NCI-H748 treated with DMSO at 0.1 percent for 48 hours (cell line): ENCODE measurements around the gene MCRIP1.

Experiments
- DNase-seq: peaks from one replicate; lab custom pipeline; 2025; lab: John Stamatoyannopoulos, UW

MCRIP1 gene

DNA sequence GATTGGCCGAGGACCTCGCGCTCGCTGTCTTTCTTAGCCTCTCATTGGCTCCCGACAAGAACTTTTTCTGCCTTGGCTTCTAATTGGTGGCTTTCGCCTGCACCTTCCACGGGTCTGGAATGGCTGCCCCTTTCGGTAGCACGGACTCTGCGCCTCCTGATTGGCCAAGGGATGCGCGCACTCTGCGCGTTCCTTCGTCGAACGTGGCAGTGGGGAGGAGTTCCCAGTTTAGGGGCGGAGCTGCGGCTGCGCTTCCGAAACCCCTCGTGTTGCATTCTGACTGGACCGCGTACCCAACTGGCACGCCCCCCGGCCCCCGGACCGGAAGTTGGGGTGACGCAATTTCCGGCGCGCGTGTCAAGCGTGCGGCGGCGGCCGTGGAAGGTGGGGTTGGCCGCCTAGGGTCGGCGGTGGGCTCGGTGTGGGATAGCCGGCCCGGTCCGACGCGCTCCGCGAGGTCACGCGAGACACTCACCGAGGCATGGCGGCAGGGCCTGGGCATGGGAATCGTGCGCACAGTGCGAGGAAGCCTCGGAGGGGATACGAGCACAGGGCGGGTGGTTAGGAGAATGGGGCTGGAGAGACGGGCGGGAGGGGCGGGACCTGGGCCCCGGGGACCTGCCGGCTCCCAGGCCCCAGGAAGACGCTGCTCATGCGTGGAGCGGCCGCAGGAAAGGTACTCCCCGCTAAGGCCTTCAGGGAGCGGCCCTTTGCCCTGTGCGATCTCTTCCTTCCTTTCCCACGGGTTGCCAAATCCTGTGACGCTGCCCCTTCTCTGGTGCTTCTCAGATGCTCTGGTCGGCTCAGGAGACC, 27.9 kb upstream of the MCRIP1 start:
- peak; percentile 99 for DNase-seq

DNA sequence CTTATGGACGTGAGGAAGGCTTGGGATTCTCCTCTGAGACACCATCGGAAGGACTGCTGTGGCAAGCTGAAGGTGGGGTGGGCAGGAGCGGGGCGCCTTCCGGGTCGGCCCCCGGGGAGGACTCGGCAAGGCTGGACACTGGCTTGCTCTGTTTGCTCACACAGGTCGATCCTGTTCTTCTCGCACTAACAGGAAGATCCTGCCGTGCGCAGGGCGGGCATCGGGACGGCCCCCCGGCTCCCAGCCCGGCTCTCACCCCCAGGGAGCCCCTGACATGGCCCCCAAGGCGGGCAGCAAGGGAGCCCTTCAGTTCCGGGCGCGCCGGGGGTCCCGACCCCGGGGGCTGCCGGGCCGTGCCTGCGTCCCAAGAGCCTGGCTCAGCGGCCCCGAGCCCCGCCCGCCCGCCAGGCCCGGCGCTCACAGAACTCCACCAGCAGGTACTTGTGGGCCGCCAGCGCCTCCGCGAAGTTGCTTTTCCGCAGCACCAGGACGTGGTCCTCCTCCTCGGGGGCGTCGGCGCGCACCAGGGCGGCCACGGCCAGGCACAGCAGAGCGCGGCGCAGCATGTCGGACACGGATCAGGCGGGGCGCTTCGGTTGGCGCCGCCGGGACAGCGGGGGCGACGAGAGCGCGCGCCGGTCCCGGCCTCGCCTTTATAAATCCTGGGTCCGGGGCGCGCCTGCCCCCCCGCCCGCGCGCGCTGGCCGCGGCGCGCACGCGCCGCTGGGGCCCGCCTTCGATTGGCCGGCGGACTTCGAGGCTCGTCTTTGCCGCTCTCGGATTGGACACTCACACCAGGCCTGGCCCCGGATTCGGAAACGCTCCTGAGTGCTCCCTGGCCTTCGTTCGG, 27.0 kb upstream of the MCRIP1 start, which contains the start of gene P4HB:
P4HB (minus strand) TSS at position 630 of the 850 bp plus-strand sequence; CDS start at position 566, 64 bp downstream.
- no peak for DNase-seq

DNA sequence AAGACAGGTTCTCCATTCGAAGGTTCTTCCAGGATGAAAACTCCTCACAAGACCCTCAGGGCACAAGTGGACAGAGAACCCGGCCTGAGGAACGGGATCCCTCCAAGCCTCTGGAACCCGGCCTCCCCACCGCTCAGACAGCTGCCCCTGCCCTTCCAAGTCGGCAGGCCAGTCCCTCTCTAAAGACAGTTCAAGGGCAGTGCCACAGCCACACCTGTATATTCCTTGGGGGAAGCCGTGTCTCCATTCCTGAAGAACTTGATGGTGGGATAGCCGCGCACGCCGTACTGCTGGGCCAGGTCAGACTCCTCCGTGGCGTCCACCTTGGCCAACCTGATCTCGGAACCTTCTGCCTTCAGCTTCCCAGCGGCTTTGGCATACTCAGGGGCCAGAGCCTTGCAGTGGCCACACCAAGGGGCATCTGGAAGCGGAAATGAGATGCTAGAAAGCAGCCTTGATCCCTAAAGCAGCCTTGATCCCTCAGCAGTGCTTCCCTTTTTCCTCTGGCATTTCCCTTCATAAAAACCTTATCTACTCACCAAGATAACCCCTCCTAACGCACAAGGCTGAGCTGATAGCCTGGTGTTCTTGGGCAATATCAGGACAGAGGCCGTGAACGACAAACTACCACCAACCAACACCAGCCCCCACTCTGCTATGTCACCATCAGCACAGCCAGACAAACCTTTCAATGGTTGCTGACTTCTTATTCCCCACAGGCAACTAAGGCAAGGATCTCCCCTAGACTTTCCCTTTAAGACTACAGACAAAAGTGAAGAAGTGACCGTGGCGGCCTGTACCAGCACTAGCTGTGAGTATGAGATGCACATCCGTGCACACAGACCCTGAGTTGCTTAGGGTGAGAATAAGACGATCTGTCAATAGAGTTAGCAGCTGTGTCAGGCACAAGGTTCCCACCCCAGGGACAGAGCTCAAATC, 26.1 kb upstream of the MCRIP1 start:
- no peak for DNase-seq

DNA sequence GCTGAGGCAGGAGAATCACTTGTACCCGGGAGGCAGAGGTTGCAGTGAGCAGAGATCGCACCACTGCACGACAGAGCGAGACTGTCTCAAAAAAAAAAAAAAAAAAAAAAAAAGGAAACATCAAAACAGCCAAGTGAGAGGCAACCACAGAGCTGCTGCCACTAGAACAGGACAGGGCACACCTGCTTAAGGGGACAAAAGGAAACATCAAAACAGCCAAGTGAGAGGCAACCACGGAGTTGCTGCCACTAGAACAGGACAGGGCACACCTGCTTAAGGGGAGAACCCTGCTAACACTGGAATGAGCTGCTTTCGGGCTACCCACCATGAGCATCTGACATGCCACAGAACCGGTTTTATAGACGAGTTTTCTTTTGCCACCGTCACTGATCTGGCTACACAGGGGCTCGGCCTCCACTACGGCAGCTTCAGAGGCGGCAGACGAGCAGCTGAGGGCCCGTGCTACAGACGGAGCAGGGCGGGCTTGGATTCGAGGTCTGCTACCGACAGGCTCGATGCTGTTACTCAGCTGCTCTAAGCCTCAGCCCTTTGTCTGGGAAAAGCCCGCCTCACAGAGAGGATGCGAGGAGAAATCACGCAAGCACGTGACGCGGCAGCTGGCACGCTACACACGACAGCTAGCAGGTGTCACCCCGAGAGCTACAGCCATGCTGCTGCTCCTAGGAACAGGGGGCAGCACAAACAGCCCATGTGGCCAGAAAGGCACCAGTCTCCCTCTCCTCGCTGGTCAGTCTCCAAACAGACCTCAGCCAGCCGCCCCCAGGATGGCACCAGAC, 25.3 kb upstream of the MCRIP1 start:
- no peak for DNase-seq

DNA sequence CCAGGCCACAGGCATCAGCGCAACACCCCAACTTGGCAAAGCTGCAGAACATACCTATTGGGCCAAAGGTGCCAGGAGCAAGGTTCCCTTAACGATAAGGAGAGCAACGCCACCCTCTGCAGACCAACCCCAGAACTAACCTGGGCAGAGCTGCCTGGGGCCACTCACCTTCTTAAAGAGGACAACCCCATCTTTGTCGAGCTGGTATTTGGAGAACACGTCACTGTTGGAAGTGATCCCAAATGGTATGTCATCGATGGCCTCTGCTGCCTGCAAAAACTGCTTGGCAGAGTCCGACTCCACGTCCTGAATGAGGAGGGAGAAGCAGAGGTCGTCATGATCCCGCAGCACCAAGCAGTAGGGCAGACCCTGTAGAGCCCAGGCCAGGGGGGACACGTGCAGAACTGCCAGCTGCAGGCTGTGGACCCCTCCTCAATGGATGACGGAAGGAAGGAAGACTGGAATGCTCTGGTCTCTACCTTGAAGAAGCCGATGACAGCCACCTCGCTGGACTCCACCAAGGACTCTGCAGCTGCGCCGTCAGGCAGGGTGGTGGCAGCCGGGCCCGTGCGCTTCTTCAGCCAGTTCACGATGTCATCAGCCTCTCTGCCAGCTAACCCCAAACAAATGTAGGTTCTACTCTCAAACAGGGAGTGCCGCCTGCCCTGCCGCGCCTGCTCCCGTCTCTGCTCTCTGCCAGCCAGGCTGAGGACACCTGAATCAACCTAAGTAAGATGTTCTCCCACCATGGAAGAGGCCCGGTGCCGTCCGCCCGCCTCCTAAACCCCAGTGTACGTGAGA, 22.1 kb upstream of the MCRIP1 start:
- DNase-seq: no peak

DNA sequence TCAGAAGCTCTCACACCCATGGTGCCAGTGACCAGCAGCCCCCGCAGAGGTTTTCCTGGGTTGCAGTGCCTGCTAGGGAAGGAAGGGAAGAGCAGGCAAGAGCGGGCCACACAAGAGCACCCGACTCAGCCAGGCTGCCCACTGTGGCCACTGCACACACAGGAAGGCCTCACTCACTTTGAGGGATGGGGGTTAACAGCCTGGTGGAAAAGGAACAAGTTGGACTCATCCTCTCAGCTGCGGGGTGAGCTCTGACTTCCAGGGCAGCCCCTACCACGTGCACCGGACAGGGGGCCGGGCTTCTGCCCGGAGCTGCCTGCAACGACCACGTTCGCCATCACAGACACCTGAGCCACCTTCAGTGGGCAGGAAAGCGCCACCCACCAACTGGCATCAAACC, 19.1 kb upstream of the MCRIP1 start:
- no peak for DNase-seq

DNA sequence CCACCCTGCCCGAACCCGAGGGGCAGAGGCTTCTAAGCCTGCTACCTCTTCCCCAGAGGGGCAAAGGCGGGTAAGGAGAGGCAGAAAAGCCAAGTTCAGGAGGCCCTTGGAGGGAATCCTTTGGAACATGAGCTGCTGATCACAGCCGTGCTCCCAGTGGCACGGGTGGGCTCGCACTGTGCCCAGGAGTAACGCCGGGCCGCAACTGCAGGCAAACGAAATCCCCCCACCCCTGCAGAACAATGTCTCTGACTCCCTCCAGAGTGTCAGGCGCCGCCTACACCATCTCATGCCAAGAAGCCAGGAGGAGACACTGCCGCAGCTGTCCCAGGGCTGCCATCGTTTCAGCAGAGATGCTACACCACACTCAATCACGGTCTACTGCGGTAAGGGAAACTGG, 18.3 kb upstream of the MCRIP1 start:
- DNase-seq: no peak

DNA sequence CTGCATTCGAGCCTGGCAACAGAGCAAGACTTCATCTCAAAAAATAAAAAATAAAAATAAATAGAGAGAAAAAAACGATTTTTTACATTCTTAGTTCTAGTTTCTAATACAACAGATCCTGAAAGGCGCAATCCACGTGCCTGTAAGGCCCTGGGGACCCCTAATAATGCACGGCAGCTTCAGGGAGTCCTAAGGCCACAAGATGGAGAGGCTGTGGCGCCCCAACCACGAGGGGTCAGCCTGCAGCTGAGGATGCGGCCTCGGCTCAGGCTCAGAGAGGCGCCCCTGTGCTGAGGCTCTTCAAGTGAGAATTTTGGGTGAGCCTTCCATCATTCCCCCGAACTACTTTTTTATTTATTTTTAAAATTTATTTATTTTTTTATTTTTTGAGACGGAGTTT, 16.4 kb upstream of the MCRIP1 start:
- no peak for DNase-seq

DNA sequence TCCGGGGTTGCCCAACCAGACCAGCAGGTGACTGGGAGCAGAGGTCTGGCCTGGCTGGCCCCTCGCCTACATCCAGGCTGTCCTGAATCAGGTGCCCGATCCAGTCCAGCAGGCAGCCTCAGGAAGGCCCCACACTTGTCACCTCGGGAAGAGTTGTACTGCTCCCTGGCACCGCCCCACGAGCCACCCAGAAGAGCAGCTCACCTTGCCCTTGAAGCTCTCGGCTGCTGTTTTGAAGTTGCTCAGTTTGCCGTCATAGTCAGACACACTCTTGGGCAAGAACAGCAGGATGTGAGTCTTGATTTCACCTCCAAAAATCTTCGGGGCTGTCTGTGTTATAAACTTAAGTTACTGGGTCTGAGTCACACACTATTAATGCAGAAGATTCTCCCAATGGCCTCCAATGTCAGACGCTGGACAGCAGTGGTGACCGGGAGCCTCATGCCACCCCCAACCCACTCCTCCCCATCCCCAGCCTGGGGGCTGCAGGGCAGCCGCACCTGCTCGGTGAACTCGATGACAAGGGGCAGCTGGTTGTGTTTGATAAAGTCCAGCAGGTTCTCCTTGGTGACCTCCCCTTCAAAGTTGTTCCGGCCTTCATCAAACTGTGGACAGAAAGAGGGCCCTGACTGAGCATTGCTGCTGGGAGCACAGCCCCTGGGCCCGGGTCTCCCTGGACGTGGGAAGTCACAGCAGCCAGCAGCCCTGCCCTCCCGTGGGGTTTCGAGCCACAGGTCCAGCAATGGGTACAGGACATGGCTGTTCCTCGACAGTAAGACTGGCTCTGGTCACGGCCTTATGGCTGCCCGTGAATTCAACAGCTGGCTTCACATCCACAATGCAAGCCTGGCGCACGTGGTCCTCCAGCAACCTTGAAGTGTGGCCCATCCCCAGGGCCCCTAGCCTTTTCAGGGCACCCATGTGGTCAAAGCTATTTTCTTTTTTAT, 13.9 kb upstream of the MCRIP1 start:
- no peak for DNase-seq

DNA sequence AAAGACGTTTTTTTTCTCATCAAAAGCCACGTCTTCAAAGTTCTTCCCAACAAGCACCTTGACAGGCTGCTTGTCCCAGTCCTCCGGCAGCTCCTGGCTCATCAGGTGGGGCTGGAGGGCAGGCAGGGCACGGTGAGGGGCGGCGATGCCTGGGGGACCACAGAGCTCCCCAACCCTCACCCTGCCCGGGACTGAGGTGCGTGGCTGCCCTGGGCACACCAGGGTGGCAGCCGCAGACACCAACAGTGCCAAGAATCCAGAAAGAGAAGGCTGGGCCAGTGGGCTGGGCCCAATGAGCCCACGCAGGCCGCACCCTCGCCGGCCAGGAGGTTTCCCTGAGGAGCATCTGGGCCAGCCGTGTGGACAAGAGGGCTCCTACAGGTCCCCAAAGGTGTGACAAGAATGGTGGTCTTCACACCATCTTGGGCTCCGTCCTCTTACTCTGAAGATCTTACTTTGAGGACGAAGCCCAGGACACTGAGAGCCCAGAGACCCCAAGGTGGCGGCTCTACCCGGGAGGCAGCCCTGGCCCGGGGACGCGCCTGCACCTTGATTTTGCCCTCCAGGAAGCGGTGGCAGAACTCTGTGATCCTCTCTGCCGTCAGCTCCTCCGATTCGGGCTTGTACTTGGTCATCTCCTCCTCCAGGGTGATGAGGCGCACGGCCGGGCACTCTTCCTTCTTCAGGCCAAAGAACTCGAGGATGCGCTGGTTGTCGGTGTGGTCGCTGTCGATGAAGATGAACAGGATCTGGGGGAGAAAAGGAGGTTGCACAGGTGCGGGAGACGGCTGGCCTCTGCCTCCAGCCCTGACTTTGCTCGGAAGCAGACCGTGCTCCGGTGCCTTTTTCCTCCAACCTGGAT, 13.0 kb upstream of the MCRIP1 start:
- no peak for DNase-seq

DNA sequence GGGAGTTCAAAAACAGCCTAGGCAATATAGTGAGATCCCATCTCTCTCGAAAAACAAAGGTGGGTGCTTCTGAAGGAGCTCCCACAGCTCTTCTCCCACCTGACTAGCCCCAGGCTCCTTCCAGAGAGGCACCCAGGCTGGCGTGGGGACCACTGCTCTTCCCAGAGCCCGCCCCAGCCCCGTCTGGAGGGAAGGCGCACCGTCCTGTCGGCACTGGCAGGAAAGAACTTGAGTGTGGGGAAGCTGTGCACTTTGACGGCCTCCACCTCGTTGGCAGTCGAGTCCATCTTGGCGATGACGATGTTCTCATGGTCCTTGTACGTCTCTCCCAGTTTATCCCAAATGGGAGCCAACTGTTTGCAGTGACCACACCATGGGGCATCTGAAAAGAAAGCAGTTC, 12.3 kb upstream of the MCRIP1 start:
- no peak for DNase-seq

DNA sequence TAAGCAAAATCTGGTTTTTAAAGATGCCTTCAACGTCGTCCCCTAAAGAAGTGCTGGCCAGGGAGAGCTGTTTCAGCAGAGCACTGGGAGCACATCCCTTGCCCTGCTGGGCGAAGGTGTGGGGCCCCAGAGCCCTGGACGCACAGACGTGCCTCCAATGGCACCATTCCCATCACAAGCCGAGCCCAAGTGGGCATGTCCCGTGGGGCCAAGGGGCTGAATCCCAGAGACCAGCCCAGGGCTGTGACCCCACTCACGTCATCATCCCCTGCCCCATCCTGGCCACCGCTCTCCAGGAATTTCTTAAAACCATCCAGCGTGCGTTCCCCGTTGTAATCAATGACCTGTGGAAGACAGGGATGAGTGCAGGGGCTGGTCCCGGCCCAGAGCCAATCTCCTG, 11.8 kb upstream of the MCRIP1 start:
- no peak for DNase-seq

DNA sequence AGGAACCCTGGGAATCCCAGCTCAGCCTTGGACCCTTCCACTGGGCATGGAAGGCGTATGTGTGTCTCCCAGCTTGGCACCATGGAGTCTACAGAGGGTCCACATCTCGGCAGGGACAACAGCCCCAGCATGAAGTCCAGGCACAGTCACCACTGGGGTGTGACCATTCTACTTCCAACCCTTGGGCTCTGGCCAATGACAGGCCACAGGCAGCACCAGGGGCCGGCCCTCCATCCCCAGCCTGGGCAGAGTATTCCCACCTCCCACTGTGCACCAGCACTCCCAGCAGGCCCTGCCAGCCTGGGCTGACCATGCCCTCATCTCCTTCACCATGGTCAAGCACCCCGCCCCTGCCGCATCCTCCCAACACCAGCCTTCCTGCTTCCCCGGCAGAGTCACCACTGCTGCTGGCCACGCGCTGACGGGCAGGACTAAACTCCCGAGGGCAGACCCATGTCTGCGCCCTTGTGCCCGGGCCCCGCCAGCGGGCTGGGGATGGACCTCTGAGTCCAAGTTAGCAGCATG, 11.3 kb upstream of the MCRIP1 start:
- DNase-seq: no peak

DNA sequence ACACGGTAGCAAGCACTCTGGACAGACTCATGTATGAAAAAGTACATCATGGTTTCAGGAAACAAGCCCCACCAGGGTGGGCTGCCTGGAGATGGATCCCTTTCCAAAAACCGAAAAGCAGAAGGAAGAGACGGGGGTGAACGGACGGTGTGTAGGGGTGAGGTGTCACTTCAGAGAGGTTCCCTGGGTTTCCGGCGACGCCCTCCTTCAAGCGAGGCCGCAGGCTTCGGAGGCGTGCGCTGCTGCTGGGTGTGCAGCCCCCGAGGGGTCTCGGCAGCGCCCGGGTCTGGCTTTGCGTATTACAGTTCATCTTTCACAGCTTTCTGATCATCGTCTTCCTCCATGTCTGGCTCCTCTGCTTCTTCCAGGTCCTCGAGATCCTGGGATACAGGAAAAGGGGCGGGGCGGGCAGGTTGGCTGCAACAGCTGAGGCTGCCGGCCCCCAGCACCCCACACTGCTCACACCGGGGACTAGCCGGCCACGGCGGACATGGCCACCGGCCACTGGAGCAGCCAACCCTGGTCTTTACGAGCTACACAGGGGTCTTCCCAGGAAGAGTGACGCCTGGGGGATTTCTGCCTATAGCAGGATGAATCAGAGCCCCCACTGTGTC, 10.7 kb upstream of the MCRIP1 start:
- DNase-seq: no peak

DNA sequence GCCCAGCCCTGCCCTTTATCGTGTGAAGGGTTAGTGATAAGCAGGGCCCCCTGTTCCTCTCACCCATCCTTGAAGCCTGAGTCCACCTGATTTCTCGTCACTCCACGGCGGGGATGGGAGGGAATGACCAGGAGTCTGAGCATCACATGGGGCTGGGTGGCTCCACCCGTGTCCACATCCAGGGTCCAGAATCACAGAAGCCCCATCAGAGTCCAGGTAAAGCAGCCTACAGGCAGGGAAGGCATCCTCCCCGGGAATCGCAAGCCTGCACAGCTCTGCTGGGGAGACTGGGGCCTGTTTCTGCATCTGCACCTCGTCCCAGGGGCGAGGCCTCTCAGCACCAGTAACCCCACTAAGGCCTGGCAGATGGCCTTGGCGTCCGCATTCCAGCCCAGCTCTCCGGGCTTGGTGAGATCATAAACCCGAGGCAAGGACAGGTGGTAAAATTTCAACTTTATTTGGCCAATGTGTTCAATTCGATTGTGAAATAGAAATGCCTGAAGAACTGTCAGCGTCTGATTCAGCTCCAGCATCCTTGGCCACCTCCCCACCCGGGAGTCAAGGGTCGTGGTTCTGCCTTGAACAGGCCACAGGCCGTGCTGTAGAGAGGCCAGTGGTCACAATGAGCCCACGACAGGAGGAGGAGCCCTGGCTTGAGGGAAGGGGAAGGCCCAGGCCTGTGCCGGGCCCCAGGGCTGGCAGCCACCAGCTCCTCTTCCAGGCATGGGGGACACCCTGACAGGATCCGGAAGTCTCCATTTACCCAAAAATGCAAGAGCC, 9.8 kb upstream of the MCRIP1 start:
- no peak for DNase-seq

DNA sequence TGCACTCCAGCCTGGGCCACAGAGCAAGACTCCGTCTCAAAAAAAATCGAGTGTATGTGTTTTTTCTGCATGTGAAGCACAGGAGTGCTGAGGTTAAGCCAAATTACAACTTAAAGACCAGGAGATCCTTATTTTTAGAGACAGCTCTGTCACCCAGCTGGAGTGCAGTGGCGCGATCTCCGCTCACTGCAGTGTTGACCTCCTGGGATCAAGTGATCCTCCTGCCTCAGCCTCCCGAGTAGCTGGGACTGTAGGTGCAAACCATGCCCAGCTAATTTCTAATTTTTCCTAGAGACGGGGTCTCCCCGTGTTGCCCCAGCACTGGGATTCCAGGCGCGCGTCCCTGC, 9.3 kb upstream of the MCRIP1 start:
- no peak for DNase-seq

DNA sequence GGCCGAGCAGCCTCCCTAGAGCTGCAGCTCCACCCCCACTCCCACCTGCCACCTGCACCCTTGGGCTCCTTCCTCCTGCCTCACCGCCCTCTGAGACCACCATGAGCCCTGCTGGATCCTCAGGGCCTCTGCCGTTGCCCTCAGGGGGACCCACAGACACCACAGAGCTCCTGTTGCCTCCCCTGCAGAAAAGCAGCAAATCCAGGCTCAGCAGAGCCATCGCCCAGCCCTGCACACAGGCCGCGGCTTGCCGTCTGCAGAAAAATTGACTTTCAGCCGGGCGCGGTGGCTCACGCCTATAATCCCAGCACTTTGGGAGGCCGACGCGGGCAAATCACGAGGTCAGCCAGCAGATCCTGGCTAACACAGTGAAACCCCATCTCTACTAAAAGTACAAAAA, 8.8 kb upstream of the MCRIP1 start:
- no peak for DNase-seq
